RPMI7951 (cell line): ENCODE results near the gene SCAMP4. TPM values are rescaled to one million over a fixed set of nuclear protein-coding genes. Genes with fewer than 3 reads are reported as not detected.
A peak's percentile ranks its signal among the peaks of the same experiment; 100 is the strongest.

Experiments
- DNase-seq: peaks from one replicate; pipeline ENCODE4 v3.0.0-alpha.2; 2012; ENCODE audit warnings: low read depth
- total RNA-seq: library from RNA; depleted of rRNA; stranded (reverse); fragments of >200 nt; shearing (Covaris generic); gene quantifications from 2 replicates; pipeline ENCODE4 v1.2.3, GENCODE V29; 2014

The SCAMP4 gene
- total RNA-seq, 1 experiment from 2014 or later, result 55.2 TPM

DNA sequence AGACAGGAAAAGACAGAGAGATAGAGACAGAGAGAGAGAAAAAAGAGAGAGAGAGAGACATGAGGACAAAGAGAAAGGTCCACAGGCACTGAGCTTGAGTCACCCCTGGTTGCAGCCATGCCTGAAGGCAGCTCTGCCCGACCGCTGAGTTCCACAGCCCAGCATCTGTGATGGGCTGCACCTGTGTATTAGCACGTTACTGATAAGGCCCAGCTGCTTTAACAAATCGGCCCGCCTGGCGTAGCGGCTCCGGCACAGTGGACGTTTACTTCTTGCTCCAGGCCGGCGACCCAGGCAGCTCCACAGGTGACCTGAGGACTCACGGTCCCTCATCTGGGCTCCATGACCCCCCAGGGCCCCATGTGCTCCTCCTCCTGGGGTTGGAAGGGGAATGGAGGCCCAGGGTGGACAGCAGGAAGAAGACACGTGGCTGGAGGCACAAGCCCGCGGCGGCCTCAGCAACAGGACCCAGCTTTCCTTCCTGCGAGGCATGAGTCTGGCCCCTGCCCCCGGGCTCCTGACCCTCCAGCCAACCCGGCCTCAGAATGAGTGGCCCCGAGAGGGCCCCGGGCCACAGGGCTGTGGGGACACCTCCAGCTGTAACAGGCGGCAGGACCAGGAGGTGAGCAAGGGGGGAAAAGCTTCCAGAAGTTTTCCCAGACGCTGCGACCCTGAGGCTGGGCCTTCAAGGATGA lies 31.9 kb downstream of the SCAMP4 start:
- DNase-seq, result no peak

- no peak for DNase-seq
Measured at GRCh38 chr19:1938071-1938470, 32.9 kb downstream of the SCAMP4 start.

GRCh38 chr19:1941146-1942077 lies 36.2 kb downstream of the SCAMP4 start, which contains the start of gene CSNK1G2:
CSNK1G2 (plus strand) TSS chr19:1941172; CDS start chr19:1969773, 28,601 bp downstream.
- DNase-seq, result no peak

- peak; percentile 68 for DNase-seq
Measured at GRCh38 chr19:1942078-1942933, 37.1 kb downstream of the SCAMP4 start.

- no peak for DNase-seq
Measured at GRCh38 chr19:1942934-1943555, 37.8 kb downstream of the SCAMP4 start.

- no peak for DNase-seq
Measured at GRCh38 chr19:1943661-1944087, 38.5 kb downstream of the SCAMP4 start.

- DNase-seq, result no peak
Measured at GRCh38 chr19:1944088-1944915, 39.1 kb downstream of the SCAMP4 start.

- no peak for DNase-seq
Measured at GRCh38 chr19:1944916-1945561, 39.8 kb downstream of the SCAMP4 start.

DNA sequence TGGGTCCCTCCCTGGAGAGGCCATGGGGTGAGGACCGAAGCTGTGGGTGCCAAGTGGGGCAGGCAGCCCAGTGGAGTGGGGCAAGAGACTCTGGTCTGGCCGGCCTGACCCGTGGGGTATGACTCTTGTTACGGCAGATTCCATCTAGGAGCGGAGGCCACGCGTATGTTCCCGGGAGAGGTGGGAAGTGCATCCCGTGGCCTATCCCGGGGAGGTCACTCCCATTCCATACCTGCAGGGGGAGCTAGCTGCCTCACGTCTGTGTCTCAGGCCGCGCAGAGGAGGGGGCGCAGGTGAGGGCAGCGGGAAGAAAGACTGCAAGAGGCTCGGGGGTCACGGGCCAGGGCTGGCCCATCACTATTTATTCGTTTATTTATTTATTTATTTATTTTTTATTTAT lies 40.7 kb downstream of the SCAMP4 start:
- DNase-seq, result no peak

- no peak for DNase-seq
Measured at GRCh38 chr19:1947651-1948209, 42.5 kb downstream of the SCAMP4 start.

DNA sequence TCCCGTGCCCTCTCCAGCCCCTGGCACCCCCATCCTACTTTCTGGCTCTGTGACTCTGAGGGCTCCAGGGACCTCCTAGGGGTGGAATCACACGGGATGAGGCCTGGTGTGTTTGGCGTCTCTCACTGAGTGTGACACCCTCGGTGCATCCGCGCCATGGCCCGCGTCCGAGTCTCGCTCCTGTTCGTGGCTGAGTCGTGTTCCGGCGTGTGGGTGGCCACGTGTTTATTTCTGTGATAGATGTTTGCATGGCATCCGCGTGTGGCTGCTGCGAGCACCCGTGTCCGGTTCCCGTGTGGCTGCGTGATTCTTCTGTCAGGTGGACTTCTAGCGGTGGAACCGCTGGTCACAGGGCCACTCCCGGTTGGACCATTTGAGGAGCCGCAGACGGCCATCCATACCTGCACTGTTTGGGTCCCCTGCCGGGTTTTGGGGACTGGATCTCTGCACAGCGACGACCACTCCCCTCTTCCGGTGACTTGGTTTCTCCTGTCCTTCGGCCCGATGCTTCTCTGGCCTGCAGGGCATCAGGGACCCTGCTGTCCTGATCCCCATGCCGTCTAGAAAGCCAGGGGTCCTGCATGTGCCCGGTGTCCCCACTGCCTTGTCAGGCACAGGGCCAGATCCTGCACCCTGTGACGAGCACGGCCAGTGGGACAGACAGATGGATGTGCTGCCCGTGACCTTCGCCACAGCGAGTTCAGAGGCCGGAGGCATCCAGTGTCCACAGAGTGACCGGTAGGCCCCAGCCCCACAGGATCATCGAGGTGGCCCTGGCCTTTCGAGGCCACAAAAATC lies 44.3 kb downstream of the SCAMP4 start:
- no peak for DNase-seq

- DNase-seq, result no peak
Measured at GRCh38 chr19:1950640-1951039, 45.4 kb downstream of the SCAMP4 start.

DNA sequence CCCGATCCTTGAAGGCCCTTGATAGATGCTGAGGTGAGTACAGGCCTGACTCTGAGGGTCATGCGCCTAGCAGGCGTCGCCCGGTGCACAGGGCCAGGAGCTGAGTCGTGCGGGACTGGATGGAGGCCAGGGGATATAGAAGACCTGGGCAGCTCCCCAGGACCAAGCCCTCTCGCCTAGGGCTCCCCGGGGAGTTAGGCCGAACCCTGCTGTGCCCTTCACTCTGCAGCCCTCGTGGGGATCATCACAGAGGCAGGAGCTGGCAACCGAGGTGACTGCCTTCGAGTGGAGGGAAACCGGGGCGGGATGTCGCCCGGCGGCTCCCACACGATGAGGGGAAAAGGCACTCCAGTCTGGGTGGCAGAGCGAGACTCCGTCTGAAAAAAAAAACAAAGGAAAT lies 47.4 kb downstream of the SCAMP4 start:
- no peak for DNase-seq

GRCh38 chr19:1953037-1953436 lies 47.8 kb downstream of the SCAMP4 start:
- DNase-seq, result no peak

DNA sequence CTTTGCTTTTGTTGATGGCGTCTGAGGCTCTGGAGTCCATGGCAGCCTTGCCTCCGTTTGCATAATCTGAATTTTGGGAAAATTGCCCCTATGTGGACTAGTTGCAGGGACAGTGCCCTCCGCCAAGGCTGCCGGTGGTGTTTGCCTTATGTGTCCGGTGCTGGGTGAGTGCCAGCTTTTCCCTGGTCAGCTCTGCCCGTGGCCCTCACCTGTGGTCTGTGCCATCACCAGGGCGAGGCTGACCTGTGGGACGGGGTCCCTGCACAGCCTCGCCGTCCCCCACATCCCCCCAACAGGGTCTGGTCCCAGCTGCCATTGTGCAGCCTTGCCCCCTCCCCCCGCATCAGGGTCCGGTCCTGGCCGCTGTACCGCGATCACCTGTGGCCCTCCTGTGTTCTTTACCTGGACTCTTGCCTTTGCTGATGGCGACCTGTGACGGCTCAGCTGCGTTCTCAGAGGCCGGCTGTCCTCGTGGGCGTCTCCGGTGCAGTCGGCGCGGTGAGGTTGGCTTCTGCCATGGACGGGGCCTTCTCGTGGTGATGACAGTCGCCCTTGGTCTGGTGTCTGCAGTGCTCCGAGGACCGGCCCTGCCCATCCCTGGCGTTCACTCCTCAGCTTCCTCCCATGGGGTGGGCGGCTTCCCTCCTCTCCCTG lies 48.4 kb downstream of the SCAMP4 start:
- DNase-seq, result no peak

DNA sequence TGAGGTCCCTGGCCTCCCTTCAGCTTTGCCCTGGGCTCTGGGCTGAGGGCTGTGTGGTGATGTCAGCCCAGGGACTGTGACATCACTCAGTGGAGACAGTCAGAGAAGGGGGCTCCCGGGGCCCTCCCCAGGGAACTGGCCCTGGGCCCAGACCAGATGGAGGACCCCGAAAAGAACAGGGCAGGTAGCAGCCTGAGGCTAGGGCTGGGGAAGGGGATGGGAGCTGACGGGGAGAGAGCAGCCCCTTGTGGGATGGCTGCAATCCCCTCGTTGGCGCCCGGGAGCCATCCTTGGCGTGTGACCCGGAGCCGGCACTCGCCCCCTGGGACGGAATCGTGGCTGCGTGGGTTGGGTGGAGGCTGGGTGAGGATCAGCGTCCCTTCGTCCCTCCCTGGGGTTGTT lies 49.3 kb downstream of the SCAMP4 start:
- no peak for DNase-seq

DNA sequence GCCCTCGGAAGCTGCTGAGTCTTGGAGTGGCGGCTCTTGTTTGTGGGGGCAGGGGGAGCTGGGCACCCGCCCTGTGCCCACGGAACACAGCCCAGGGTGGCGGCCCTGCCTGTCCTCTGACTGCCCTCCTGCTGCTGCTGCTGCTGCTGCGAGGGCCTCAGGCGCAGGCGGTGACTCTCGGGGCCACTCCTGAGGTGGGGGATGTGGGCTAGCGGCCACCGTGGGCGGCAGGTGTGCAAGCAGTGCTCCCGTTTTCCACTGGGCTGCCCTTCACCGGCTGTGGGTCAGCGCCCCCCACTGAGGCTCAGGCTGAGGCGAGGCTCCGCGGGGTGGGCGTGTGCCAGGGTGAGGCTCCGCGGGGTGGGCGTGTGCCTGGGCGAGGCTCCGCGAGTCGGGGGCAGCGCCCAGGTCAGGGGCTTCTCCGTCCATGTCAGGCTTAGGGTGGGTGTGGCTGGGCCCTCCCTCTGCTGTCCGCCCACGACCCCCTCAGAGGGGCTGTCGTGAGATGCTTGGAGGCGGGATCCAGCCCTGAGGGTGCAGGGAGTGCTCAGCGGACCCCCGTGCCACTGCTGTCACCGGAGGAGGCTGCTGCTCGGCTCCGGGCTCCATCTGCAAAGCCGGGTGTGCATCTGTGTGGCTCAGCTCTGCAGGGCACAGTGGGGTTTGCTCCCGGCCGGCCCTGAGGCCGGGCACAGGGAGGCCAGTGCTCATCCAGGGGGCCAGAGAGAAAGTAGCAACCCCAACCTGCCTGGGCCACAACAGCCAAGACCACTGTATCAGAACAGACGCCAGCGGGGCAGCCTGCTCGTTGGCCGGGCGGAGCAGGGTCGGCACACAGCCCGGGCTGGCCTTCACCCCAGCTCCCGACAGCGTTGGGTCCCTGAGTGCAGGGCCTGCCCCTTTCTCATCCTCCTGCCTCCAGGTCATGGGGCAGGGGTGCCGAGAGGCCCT lies 50.2 kb downstream of the SCAMP4 start:
- no peak for DNase-seq
